ENCODE results near the gene DOCK9. TPM values are rescaled to one million over a fixed set of nuclear protein-coding genes. Genes with fewer than 3 reads are reported as not detected.

Gene DOCK9
- total and polyA plus RNA-seq, 2 donors (not counting 1 experiment from before 2014, with no cell fraction given), result 18.5 to 28.0 TPM

GRCh38 chr13:98761126-98761985 is 216.5 kb downstream of the DOCK9 start:
- intact Hi-C loops (cut with micrococcal nuclease), result no loop called here
- H3K4me3 ChIP-seq (ENCODE audit: control extremely low read depth in 1 of 5, extremely low read depth in 1 of 5, insufficient read depth in 1 of 5, low read depth in 2 of 5, low read length in 4 of 5), result no peak overlapping the region
- DNase-seq (no peak), ATAC-seq (ENCODE audit: low read depth) (no peak)
- H3K4me2 ChIP-seq (replicated peaks; ENCODE audit: low read depth, low read length, poor library complexity, severe bottlenecking), result no peak overlapping the region
- H3K9ac ChIP-seq (ENCODE audit: low read length), result no peak overlapping the region
- WGBS (ENCODE audit: insufficient coverage), result 82% methylated on average over 12 of the region's 15 CpGs
- no peaks in the 10 kb centered on the region for H3K4me1 ChIP-seq (ENCODE audit: control insufficient read depth in 2 of 2, insufficient read depth in 2 of 2, low read length in 2 of 2)
- no peaks in the 10 kb centered on the region for H3K27me3 ChIP-seq (replicated peaks in 1 of 4; ENCODE audit: control extremely low read depth in 1 of 4, control insufficient read depth in 3 of 4, insufficient read depth in 4 of 4, low read length in 3 of 4)
- no peaks in the 10 kb centered on the region for H4K20me1 ChIP-seq (ENCODE audit: control insufficient read depth, insufficient read depth, low read length, poor library complexity, severe bottlenecking)
- Mint-ChIP-seq H3K4me3 (no peak overlapping the region), H3K27ac (no peak overlapping the region), H3K9me3 (ENCODE audit: insufficient read depth) (peaks cover 6% of the 10 kb centered on the region), H3K4me1 (no peaks in the 10 kb centered on the region), H3K27me3 (peaks cover 9% of the 10 kb centered on the region)
- no peak overlapping the region for H2AFZ ChIP-seq (ENCODE audit: insufficient read depth, low read depth, low read length, poor library complexity, severe bottlenecking)
- peaks cover 0 to 21% (median 2%) of the 10 kb centered on the region in 3 donors for H3K9me3 ChIP-seq (ENCODE audit: control extremely low read depth in 1 of 3, control insufficient read depth in 2 of 3, insufficient read depth in 1 of 3, low read length in 2 of 3)
- no peaks in the 10 kb centered on the region for H3K36me3 ChIP-seq (replicated peaks in 1 of 2; ENCODE audit: control extremely low read depth in 1 of 2, control insufficient read depth in 1 of 2, extremely low read depth in 1 of 2, insufficient read depth in 2 of 2, low read length in 1 of 2)
- POLR2A ChIA-PET, result no interaction called here
- H3K79me2 ChIP-seq (ENCODE audit: control insufficient read depth, insufficient read depth, low read length), result no peaks in the 10 kb centered on the region
- no peak overlapping the region for H3K27ac ChIP-seq (ENCODE audit: low read length in 2 of 2)
- CTCF ChIA-PET, result no interaction called here
- no peak for TF ChIP-seq EZH2 (IDR thresholded peaks at IDR 0.05; ENCODE audit: borderline replicate concordance, insufficient read depth, low read depth, low read length, poor library complexity, severe bottlenecking)

- H3K27me3 Mint-ChIP-seq, result peaks cover 40% of the 10 kb centered on the region
- DNase-seq (no peak), ATAC-seq (ENCODE audit: low read depth) (no peak)
- no peak overlapping the region for H3K4me3 Mint-ChIP-seq
- Histone ChIP-seq H2AFZ (ENCODE audit: insufficient read depth, low read depth, low read length, poor library complexity, severe bottlenecking) (no peak overlapping the region), H3K36me3 (replicated peaks in 1 of 2; ENCODE audit: control extremely low read depth in 1 of 2, control insufficient read depth in 1 of 2, extremely low read depth in 1 of 2, insufficient read depth in 2 of 2, low read length in 1 of 2) (no peaks in the 10 kb centered on the region), H3K9ac (ENCODE audit: low read length) (no peak overlapping the region), H3K9me3 (ENCODE audit: control extremely low read depth in 1 of 3, control insufficient read depth in 2 of 3, insufficient read depth in 1 of 3, low read length in 2 of 3) (peaks cover 0 to 21% (median 2%) of the 10 kb centered on the region in 3 donors), H4K20me1 (ENCODE audit: control insufficient read depth, insufficient read depth, low read length, poor library complexity, severe bottlenecking) (no peaks in the 10 kb centered on the region), H3K4me3 (ENCODE audit: control extremely low read depth in 1 of 5, extremely low read depth in 1 of 5, insufficient read depth in 1 of 5, low read depth in 2 of 5, low read length in 4 of 5) (no peak overlapping the region), H3K4me1 (ENCODE audit: control insufficient read depth in 2 of 2, insufficient read depth in 2 of 2, low read length in 2 of 2) (peaks cover 3 to 6% of the 10 kb centered on the region in 2 donors), H3K27ac (ENCODE audit: low read length in 2 of 2) (no peak overlapping the region), H3K27me3 (replicated peaks in 1 of 4; ENCODE audit: control extremely low read depth in 1 of 4, control insufficient read depth in 3 of 4, insufficient read depth in 4 of 4, low read length in 3 of 4) (peaks cover 0 to 20% (median 8%) of the 10 kb centered on the region in 4 experiments), H3K79me2 (ENCODE audit: control insufficient read depth, insufficient read depth, low read length) (no peaks in the 10 kb centered on the region), H3K4me2 (replicated peaks; ENCODE audit: low read depth, low read length, poor library complexity, severe bottlenecking) (no peak overlapping the region)
- WGBS (ENCODE audit: insufficient coverage), result 93% methylated on average over 9 of the region's 9 CpGs
- TF ChIP-seq EZH2 (IDR thresholded peaks at IDR 0.05; ENCODE audit: borderline replicate concordance, insufficient read depth, low read depth, low read length, poor library complexity, severe bottlenecking) (no peak), CTCF (IDR thresholded peaks at IDR 0.05) (no peak)
- ChIA-PET POLR2A (no interaction called here), CTCF (no interaction called here)
- no peak overlapping the region for H3K27ac Mint-ChIP-seq
- no peaks in the 10 kb centered on the region for H3K4me1 Mint-ChIP-seq
- intact Hi-C loops (cut with micrococcal nuclease), result no loop called here
- H3K9me3 Mint-ChIP-seq (ENCODE audit: insufficient read depth), result peaks cover 4% of the 10 kb centered on the region
Observed at GRCh38 chr13:98755729-98756128, 222.1 kb downstream of the DOCK9 start.
